Measurements from ENCODE around the gene OBI1.

The OBI1 gene

DNA sequence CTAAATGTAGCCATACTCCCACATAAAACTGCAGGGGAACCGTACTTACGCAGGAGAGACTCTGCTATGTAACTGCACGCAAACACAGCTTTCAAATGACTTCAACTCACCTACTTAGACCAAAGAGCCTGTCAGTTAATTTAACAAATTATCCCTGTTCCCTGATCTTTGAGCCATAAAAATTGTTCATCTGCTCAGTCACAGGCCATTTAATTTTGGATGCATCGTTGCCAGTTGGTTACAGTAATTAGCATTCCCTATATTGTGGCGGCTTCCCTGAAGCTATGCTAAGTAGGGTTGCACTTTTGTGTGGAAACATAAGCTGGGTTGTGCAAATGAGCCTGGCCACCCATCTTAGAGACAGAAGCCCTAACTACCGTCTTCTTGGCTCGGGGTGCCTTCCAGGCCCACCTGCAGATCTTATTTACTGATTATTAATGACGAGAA lies 21.2 kb upstream of the OBI1 start:
- TF ChIP-seq, protein P1, sequence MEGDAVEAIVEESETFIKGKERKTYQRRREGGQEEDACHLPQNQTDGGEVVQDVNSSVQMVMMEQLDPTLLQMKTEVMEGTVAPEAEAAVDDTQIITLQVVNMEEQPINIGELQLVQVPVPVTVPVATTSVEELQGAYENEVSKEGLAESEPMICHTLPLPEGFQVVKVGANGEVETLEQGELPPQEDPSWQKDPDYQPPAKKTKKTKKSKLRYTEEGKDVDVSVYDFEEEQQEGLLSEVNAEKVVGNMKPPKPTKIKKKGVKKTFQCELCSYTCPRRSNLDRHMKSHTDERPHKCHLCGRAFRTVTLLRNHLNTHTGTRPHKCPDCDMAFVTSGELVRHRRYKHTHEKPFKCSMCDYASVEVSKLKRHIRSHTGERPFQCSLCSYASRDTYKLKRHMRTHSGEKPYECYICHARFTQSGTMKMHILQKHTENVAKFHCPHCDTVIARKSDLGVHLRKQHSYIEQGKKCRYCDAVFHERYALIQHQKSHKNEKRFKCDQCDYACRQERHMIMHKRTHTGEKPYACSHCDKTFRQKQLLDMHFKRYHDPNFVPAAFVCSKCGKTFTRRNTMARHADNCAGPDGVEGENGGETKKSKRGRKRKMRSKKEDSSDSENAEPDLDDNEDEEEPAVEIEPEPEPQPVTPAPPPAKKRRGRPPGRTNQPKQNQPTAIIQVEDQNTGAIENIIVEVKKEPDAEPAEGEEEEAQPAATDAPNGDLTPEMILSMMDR (IDR thresholded peaks at IDR 0.05; ENCODE audit: control insufficient read depth, insufficient read depth, low read depth, low read length, missing control alignments), result no peak
- no peak for DNase-seq (ENCODE audit: low read depth)
- H3K4me3 ChIP-seq (ENCODE audit: control insufficient read depth, low read depth, low read length), result no peak overlapping the region

DNA sequence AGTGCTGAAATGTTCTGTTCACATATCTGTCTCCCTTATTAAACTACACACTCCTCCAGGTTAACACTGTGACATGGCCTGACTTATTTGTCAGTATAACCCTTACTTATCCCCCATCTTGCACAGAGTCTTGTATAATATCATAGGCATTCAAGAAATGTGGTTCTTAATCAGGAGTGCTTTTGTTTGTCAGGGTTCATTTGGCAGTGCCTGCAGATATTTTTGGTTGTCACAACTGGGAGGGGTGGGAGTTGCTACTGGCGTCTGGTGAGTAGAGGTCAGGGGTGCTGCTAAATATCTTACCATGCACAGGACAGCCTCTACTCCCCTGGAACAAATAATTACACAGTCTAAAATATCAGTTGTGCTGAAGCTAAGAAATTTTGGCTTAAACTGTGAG lies 20.4 kb upstream of the OBI1 start:
- no peak for DNase-seq (ENCODE audit: low read depth)
- H3K4me3 ChIP-seq (ENCODE audit: control insufficient read depth, low read depth, low read length), result no peak overlapping the region
- TF ChIP-seq, protein P1 (IDR thresholded peaks at IDR 0.05; ENCODE audit: control insufficient read depth, insufficient read depth, low read depth, low read length, missing control alignments), result no peak

DNA sequence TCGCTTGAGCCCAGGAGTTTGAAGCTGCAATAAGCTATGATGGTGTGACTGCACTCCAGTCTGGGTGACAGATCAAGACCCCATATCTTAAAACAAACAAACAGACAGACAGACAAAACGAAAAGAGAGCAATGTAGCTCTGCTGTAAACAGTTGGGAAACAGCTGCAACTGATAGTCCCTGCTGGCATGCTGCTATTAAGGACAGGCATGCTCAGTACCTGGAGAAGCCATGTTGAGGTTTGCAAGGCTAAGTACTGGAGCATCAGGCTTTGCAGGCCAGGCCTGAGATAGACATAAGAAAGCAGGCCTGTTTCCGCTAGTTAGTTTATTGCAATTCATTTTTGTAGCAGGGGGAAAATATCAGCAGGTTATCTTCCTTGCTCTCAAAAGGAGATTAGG lies 16.2 kb upstream of the OBI1 start:
- TF ChIP-seq, protein P1 (IDR thresholded peaks at IDR 0.05; ENCODE audit: control insufficient read depth, insufficient read depth, low read depth, low read length, missing control alignments), result no peak
- H3K4me3 ChIP-seq (ENCODE audit: control insufficient read depth, low read depth, low read length), result no peak overlapping the region
- no peak for DNase-seq (ENCODE audit: low read depth)

DNA sequence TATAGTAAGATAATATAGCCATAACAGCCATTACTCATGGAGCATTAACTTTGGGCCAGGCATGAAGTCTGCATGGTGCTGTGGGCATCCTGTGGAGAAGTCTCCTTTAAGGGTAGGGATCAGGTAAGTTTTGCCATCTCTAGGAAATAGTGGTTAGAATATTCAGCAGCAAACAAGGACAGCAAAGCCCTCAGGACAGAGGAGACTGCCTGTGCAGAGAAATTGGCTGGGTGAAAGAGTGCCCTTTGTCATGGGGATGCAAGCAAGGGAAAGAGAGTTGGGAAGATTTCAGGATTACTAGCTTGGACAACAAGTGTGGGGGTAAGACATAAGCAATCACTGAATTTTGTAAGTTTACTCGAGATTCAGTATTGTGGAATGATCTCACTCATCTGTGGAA lies 15.7 kb upstream of the OBI1 start:
- TF ChIP-seq, protein P1 (IDR thresholded peaks at IDR 0.05; ENCODE audit: control insufficient read depth, insufficient read depth, low read depth, low read length, missing control alignments), result no peak
- no peak overlapping the region for H3K4me3 ChIP-seq (ENCODE audit: control insufficient read depth, low read depth, low read length)
- DNase-seq (ENCODE audit: low read depth), result no peak

DNA sequence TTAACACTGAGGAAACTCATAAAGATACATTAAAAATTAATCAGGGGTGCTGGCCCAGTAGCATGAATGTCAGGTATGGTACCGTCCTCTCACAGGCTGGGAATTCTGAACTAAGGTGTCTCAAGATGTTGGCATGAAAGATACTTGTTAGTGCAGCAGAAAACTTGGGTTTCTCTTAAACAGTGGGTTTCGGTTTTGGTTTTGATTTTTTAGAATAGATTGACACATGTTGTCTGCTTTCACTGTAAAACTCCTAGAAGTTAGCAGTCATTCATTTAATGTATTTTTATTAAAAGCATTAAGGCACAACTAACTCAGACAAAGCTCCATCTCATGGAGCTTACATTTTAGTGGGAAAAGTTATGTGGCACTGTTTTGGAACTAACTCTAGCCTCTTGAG lies 3.5 kb upstream of the OBI1 start:
- H3K4me3 ChIP-seq (ENCODE audit: control insufficient read depth, low read depth, low read length), result no peak overlapping the region
- TF ChIP-seq, protein P1 (IDR thresholded peaks at IDR 0.05; ENCODE audit: control insufficient read depth, insufficient read depth, low read depth, low read length, missing control alignments), result no peak
- DNase-seq (ENCODE audit: low read depth), result no peak

DNA sequence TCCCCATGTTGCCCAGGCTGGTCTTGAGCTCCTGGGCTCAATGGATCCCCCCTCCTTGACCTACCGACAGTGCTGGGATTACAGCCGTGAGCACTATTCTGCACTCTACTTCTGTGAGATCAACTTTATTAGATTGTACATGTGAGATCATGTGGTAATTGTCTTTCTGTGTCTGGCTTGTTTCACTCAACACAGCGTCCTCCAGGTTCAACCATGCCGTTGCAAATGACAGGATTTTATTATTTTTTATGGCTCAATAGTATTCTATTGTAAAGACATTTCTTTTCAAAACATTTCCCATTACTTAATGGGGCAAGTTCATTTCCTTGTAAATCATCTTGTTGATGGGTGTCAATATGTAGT lies 1.5 kb upstream of the OBI1 start:
- peak overlapping the region; percentile 60 for H3K4me3 ChIP-seq (ENCODE audit: control insufficient read depth, low read depth, low read length)
- TF ChIP-seq, protein P1 (IDR thresholded peaks at IDR 0.05; ENCODE audit: control insufficient read depth, insufficient read depth, low read depth, low read length, missing control alignments), result no peak
- no peak for DNase-seq (ENCODE audit: low read depth)
